K562 (cell line): Measurements from ENCODE around the gene CLCN6. TPM values are rescaled to one million over a fixed set of nuclear protein-coding genes. Genes with fewer than 3 reads are reported as not detected.

ENCODE experiments used
- CC2D1A ChIP-seq: fragments of 450-650 bp; IDR thresholded peaks from 2 replicates; pipeline ENCODE4 v1.6.1; 2017; ENCODE audit warnings: mild to moderate bottlenecking
- DPF2 ChIP-seq: fragments of 450-650 bp; IDR thresholded peaks from 2 replicates; pipeline ENCODE4 v1.6.1; 2016
- EWSR1 ChIP-seq: fragments of 450-650 bp; IDR thresholded peaks from 2 replicates; pipeline ENCODE4 v1.6.1; 2018; ENCODE audit warnings: borderline replicate concordance, mild to moderate bottlenecking, low read depth, moderate library complexity; ENCODE audit not compliant: partially characterized antibody
- FOXK2 ChIP-seq, 2 experiments: fragments of 450-650 bp; IDR thresholded peaks in 1 of 2; conservative IDR thresholded peaks in 1 of 2; 2 replicates each; pipeline ENCODE4 v1.6.1; 2016; ENCODE audit warnings: low read depth in 2 of 2, mild to moderate bottlenecking in 1 of 2
- MTA3 ChIP-seq: fragments of 450-650 bp; formaldehyde crosslinking; IDR thresholded peaks from 2 replicates; pipeline ENCODE4 v1.6.1; 2017; ENCODE audit warnings: mild to moderate bottlenecking, borderline replicate concordance
- PRMT5 ChIP-seq: sonication (generic); formaldehyde crosslinking; IDR thresholded peaks from 2 replicates; pipeline ENCODE4 v1.5.0; 2020; ENCODE audit warnings: missing genetic modification reagents
- SAFB2 ChIP-seq: fragments of 200-400 bp; formaldehyde crosslinking; IDR thresholded peaks from 2 replicates; pipeline ENCODE4 v1.6.1; 2018; ENCODE audit warnings: borderline replicate concordance, low read length, low read depth, moderate library complexity; ENCODE audit not compliant: severe bottlenecking
- THRAP3 ChIP-seq: fragments of 450-650 bp; IDR thresholded peaks from 2 replicates; pipeline ENCODE4 v1.6.1; 2016; ENCODE audit warnings: mild to moderate bottlenecking, inconsistent platforms, borderline replicate concordance
- ZNF174 ChIP-seq: fragments of 250-450 bp; sonication (Bioruptor Pico); IDR thresholded peaks from 2 replicates; pipeline ENCODE4 v1.4.0; 2020; ENCODE audit warnings: mild to moderate bottlenecking
- ZNF830 ChIP-seq: fragments of 250-450 bp; sonication (Bioruptor Pico); IDR thresholded peaks from 2 replicates; pipeline ENCODE4 v1.5.0; 2021; ENCODE audit warnings: mild to moderate bottlenecking
- polyA plus RNA-seq, 8 experiments: library from polyadenylated mRNA; depleted of rRNA in 4 of 8; stranded (reverse) in 5 of 8; unstranded in 3 of 8; fragments of >200 nt; fragmentation: Nextera tagmentation in 2 of 8; fragmentation: Illumina TruSeq in 1 of 8; extraction: Ambion mirVana in 2 of 8; extraction: Trizol in 1 of 8; gene quantifications; 2 replicates each; pipeline versions ENCODE4 v1.2.1 to v1.2.3, GENCODE V29; 2011 to 2014; ENCODE audit warnings: inconsistent platforms in 1 of 8, missing spikeins in 1 of 8
- total RNA-seq, 7 experiments: library from RNA; depleted of rRNA in 6 of 7; stranded (reverse); fragments of >200 nt in 6 of 7; fragmentation: Illumina TruSeq in 2 of 7; extraction: Trizol in 2 of 7; gene quantifications; 2 replicates each; pipeline versions ENCODE4 v1.2.1 to v1.2.3, GENCODE V29; 2011 to 2021; ENCODE audit warnings: low replicate concordance in 1 of 7
- TF ChIP-seq, protein P1 (sequence below): fragments of 450-650 bp; IDR thresholded peaks from 2 replicates; pipeline ENCODE4 v1.6.1; 2016; ENCODE audit warnings: mild to moderate bottlenecking, moderate library complexity
- TF ChIP-seq, protein P2 (sequence below): fragments of 450-650 bp; formaldehyde crosslinking; IDR thresholded peaks from 2 replicates; pipeline ENCODE4 v1.4.0; 2020; ENCODE audit warnings: mild to moderate bottlenecking, moderate library complexity
- TF ChIP-seq, protein P3 (sequence below): sonication (generic); formaldehyde crosslinking; IDR thresholded peaks from 2 replicates; pipeline ENCODE4 v1.8.1; 2023; ENCODE audit warnings: mild to moderate bottlenecking, missing genetic modification reagents

CLCN6 gene
- total and polyA plus RNA-seq, 9 of the 15 experiments (the other 6 are each of a cell fraction or from before 2014, with no cell fraction given), result 2.0 to 21.8 (median 13.6) TPM

- no peak for TF ChIP-seq PRMT5 (CRISPR knock-in tag)
- no peak for TF ChIP-seq ZNF830
- no peak for TF ChIP-seq DPF2
- TF ChIP-seq SAFB2, result no peak
- TF ChIP-seq, protein P1, sequence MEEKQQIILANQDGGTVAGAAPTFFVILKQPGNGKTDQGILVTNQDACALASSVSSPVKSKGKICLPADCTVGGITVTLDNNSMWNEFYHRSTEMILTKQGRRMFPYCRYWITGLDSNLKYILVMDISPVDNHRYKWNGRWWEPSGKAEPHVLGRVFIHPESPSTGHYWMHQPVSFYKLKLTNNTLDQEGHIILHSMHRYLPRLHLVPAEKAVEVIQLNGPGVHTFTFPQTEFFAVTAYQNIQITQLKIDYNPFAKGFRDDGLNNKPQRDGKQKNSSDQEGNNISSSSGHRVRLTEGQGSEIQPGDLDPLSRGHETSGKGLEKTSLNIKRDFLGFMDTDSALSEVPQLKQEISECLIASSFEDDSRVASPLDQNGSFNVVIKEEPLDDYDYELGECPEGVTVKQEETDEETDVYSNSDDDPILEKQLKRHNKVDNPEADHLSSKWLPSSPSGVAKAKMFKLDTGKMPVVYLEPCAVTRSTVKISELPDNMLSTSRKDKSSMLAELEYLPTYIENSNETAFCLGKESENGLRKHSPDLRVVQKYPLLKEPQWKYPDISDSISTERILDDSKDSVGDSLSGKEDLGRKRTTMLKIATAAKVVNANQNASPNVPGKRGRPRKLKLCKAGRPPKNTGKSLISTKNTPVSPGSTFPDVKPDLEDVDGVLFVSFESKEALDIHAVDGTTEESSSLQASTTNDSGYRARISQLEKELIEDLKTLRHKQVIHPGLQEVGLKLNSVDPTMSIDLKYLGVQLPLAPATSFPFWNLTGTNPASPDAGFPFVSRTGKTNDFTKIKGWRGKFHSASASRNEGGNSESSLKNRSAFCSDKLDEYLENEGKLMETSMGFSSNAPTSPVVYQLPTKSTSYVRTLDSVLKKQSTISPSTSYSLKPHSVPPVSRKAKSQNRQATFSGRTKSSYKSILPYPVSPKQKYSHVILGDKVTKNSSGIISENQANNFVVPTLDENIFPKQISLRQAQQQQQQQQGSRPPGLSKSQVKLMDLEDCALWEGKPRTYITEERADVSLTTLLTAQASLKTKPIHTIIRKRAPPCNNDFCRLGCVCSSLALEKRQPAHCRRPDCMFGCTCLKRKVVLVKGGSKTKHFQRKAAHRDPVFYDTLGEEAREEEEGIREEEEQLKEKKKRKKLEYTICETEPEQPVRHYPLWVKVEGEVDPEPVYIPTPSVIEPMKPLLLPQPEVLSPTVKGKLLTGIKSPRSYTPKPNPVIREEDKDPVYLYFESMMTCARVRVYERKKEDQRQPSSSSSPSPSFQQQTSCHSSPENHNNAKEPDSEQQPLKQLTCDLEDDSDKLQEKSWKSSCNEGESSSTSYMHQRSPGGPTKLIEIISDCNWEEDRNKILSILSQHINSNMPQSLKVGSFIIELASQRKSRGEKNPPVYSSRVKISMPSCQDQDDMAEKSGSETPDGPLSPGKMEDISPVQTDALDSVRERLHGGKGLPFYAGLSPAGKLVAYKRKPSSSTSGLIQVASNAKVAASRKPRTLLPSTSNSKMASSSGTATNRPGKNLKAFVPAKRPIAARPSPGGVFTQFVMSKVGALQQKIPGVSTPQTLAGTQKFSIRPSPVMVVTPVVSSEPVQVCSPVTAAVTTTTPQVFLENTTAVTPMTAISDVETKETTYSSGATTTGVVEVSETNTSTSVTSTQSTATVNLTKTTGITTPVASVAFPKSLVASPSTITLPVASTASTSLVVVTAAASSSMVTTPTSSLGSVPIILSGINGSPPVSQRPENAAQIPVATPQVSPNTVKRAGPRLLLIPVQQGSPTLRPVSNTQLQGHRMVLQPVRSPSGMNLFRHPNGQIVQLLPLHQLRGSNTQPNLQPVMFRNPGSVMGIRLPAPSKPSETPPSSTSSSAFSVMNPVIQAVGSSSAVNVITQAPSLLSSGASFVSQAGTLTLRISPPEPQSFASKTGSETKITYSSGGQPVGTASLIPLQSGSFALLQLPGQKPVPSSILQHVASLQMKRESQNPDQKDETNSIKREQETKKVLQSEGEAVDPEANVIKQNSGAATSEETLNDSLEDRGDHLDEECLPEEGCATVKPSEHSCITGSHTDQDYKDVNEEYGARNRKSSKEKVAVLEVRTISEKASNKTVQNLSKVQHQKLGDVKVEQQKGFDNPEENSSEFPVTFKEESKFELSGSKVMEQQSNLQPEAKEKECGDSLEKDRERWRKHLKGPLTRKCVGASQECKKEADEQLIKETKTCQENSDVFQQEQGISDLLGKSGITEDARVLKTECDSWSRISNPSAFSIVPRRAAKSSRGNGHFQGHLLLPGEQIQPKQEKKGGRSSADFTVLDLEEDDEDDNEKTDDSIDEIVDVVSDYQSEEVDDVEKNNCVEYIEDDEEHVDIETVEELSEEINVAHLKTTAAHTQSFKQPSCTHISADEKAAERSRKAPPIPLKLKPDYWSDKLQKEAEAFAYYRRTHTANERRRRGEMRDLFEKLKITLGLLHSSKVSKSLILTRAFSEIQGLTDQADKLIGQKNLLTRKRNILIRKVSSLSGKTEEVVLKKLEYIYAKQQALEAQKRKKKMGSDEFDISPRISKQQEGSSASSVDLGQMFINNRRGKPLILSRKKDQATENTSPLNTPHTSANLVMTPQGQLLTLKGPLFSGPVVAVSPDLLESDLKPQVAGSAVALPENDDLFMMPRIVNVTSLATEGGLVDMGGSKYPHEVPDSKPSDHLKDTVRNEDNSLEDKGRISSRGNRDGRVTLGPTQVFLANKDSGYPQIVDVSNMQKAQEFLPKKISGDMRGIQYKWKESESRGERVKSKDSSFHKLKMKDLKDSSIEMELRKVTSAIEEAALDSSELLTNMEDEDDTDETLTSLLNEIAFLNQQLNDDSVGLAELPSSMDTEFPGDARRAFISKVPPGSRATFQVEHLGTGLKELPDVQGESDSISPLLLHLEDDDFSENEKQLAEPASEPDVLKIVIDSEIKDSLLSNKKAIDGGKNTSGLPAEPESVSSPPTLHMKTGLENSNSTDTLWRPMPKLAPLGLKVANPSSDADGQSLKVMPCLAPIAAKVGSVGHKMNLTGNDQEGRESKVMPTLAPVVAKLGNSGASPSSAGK, result no peak
- no peak for TF ChIP-seq THRAP3
- TF ChIP-seq, protein P2, sequence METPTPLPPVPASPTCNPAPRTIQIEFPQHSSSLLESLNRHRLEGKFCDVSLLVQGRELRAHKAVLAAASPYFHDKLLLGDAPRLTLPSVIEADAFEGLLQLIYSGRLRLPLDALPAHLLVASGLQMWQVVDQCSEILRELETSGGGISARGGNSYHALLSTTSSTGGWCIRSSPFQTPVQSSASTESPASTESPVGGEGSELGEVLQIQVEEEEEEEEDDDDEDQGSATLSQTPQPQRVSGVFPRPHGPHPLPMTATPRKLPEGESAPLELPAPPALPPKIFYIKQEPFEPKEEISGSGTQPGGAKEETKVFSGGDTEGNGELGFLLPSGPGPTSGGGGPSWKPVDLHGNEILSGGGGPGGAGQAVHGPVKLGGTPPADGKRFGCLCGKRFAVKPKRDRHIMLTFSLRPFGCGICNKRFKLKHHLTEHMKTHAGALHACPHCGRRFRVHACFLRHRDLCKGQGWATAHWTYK (CRISPR knock-in tag), result 0 out of 2 replicates have a peak, but pooled peaks have one; percentile 39
- no peak for TF ChIP-seq FOXK2 (conservative IDR thresholded peaks at IDR 0.05 in 1 of 2, IDR thresholded peaks at IDR 0.05 in 1 of 2; ENCODE audit: low read depth in 2 of 2)
- no peak for TF ChIP-seq CC2D1A
- TF ChIP-seq EWSR1, result no peak
- TF ChIP-seq, protein P3, sequence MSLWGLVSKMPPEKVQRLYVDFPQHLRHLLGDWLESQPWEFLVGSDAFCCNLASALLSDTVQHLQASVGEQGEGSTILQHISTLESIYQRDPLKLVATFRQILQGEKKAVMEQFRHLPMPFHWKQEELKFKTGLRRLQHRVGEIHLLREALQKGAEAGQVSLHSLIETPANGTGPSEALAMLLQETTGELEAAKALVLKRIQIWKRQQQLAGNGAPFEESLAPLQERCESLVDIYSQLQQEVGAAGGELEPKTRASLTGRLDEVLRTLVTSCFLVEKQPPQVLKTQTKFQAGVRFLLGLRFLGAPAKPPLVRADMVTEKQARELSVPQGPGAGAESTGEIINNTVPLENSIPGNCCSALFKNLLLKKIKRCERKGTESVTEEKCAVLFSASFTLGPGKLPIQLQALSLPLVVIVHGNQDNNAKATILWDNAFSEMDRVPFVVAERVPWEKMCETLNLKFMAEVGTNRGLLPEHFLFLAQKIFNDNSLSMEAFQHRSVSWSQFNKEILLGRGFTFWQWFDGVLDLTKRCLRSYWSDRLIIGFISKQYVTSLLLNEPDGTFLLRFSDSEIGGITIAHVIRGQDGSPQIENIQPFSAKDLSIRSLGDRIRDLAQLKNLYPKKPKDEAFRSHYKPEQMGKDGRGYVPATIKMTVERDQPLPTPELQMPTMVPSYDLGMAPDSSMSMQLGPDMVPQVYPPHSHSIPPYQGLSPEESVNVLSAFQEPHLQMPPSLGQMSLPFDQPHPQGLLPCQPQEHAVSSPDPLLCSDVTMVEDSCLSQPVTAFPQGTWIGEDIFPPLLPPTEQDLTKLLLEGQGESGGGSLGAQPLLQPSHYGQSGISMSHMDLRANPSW (CRISPR knock-in tag), result no peak
- TF ChIP-seq MTA3, result no peak
- TF ChIP-seq ZNF174 (CRISPR knock-in tag), result no peak
Observed at GRCh38 chr1:11787804-11788436, 18.1 kb upstream of the CLCN6 start (continued).
